A673 (cell line): ENCODE results near the gene HECW1.

Experiments
- CTCF ChIP-seq: fragments of 300-800, 200-600 bp; sonication (generic); conservative IDR thresholded peaks from 2 replicates; pipeline ENCODE4 v1.5.1; 2017; ENCODE audit warnings: low read depth, mild to moderate bottlenecking, antibody characterized with exemption, low read length, moderate library complexity, mixed read lengths
- EZH2 ChIP-seq: fragments of 200-600 bp; sonication (generic); IDR thresholded peaks from 2 replicates; pipeline ENCODE4 v1.6.1; 2017; ENCODE audit warnings: borderline replicate concordance, low read depth, mild to moderate bottlenecking, mixed read lengths, antibody characterized with exemption, low read length; ENCODE audit not compliant: poor library complexity, severe bottlenecking

GRCh38 chr7:43276547-43276946, 164.1 kb downstream of the HECW1 start:
- no peak for TF ChIP-seq CTCF
- TF ChIP-seq EZH2, result no peak
